Measurements from ENCODE around the gene SLC2A5.

SLC2A5 gene

DNA sequence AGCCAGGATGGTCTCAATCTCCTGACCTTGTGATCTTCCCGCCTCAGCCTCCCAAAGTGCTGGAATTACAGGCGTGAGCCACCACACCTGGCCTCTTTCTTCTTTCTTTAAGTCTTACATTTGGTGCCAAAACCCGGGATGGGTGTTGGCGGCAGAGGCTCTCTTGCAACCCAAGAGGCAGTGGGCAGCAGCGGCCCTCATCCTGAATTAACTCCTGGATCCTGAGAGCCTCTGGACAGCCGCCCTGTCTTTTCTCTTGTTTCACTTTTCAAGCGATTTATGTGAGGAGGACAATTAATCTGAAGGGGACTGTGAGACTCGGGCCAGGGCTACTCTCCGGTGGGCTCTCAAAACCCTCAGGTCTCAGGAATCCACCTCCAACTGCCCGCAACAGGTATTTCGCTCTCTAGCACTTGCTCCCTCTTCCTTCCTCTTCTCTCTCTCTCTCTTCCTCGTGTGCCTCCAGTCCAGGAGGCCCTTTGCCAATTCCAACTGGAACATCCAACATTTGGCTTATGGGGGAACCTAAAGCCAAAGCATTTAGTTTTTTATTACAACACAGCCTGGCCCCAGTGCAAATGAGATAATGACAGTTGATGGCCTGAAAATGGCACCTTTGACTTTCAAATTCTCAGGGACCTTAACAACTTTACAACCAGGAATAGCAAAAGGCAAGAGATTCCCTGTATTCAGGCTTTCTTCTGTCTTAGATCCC, 18.1 kb upstream of the SLC2A5 start:
- DNase-seq, result no peak

DNA sequence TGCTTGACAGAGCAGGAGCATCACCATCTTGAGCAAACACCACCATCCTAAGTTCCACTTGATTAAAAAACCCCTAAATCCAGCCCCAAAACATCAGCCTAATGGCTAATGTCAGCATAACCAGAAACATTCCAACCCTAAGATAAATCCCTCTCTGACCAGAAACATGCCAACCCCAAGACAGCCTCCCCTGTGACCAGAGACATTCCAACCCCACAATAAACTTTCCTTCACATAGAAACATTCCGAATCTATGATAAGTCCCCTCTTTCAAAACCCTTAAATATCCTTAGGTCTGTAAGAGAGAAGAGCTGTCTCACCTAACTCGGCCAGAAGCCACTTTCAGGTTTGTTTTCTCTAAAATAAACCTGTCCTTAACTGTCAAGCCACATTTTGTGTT, 17.4 kb upstream of the SLC2A5 start:
- DNase-seq, result no peak

DNA sequence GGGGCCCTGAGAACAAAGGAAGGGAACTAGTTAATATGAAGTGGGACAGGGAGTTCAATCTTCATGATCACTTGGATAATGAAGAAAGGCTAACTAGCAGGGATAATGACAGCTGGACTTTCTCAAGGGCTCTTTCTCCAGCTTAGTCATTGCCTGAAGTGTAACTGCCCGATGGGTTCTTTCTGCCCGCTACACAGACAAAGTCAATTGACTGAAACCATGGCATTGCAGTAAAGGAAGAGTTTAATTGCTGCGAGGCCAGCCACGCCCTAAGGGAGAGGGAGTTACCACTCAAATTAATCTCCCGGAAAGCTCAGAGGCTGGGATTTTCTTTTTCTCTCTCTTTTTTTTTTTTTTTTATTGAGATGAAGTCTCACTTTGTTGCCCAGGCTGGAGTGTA, 16.6 kb upstream of the SLC2A5 start:
- DNase-seq, result no peak

DNA sequence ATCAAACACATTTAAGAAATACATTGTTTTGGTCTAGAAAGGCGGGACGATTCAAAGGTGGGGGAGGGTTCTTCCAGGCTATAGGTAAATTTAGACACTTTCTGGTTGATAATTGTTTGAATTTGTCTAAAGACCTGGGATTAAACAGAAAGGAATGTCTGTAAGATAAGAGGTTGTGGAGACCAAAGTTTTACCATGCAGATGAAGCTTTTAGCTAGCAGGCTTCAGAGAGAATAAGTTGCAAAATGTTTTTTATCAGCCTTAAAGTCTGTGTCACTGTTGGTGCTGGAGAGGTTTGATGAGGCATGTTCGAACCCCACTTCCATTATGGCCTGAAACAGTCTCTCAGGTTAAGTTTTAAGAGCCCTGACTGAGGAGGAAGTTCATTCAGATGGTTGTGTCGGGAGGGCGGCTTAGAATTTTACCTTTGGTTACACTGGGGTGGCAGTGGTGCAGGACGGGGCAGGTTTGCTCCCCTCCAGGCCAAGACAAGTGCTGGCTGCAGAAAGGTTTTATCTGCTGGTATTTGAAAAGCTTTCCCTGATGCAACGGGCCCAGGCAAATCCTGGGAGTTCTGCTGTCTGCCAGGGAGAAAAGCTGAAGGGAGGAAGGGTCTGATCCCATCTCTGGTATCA, 16.0 kb upstream of the SLC2A5 start:
- DNase-seq, result no peak

DNA sequence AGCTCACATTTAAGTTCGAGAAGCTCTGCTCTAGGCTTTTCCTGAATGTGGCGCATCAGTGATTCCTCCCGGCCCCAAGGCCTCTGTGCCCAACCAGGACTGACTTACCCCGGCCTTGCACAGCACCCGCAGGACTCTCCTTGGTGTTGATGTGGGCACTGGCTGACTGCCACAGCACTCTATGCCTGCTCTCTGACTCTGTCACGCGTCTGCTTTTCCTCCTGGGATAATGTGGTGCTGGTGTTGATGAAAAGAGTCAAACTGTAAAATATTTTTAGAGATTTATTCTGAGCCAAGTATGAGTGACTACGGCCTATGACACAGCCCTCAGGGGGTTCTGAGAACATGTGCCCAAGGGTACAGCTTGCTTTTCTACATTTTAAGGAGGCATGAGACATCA, 15.5 kb upstream of the SLC2A5 start:
- no peak for DNase-seq

DNA sequence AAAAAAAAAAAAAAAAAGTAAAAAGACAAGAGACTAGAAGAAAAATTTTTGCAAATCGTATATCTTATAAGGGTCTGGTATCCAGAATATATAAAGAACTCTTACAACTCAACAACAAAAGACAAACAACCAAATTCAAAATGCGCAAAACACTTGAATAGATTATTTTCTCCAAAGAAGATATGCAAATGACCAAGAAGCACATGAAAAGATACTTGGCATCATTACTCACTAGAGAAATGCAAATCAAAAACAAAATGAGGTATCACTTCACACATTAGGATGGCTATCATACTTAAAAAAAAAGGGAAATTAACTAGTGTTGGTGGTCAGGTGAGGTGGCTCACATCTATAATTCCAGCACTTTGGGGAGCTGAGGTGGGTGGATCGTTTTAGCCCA, 12.0 kb upstream of the SLC2A5 start:
- no peak for DNase-seq

DNA sequence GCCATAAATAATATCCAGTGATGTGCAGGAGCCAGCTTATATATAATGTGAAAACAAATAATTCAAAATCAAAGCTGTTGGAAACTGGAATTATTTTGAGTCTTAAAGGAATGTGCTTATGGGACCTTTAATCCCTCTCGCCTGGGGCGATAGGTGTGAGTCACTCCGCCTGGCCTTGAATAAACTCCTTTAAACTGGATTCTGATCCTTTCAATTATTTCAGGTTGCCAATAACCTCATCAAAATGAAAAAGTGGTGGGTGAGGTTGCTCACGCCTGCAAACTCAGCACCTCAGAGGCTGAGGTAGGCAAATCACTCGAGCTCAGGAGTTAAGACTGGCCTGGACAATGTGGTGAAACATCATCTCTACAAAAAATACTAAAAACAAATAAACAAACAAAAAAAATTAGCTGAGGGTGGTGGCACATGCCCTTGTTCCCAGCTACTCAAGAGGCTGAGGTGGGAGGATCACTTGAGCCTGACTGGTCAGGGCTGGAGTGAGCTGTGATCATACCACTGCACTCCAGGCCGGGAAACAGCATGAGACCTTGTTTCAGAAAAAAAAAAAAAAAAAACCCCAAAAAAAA, 11.4 kb upstream of the SLC2A5 start:
- no peak for DNase-seq

DNA sequence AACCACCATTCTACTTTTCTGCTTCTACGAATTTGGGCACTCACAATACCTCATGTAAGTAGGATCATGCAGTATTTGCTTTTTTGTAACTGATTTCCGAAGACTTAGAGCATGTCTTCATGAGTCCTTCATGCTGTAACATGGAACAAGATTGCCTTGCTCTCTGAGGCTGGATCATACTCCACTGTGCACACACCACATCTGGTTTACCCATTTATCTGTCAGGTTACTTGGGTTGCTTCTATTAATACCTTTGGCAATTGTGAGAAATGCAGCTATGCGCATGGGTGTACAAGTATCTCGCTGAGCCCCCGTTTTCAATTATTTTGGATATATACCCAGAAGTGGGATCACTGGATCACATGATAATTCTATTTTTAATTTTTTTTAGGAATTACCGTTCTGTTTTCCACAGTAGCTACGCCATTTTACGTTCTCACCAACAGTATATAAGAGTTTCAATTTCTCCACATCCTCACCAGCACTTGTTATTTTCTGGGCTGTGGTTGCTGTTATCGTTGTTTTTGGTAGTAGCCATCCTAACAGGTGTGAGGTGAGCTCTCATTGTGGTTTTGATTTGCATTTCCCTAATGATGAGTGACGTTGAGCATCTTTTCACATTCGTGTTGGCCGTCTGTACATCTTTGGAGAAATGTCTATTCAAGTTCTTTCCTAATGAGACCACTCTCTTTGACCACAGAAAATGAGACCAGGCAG, 10.7 kb upstream of the SLC2A5 start:
- DNase-seq, result no peak

DNA sequence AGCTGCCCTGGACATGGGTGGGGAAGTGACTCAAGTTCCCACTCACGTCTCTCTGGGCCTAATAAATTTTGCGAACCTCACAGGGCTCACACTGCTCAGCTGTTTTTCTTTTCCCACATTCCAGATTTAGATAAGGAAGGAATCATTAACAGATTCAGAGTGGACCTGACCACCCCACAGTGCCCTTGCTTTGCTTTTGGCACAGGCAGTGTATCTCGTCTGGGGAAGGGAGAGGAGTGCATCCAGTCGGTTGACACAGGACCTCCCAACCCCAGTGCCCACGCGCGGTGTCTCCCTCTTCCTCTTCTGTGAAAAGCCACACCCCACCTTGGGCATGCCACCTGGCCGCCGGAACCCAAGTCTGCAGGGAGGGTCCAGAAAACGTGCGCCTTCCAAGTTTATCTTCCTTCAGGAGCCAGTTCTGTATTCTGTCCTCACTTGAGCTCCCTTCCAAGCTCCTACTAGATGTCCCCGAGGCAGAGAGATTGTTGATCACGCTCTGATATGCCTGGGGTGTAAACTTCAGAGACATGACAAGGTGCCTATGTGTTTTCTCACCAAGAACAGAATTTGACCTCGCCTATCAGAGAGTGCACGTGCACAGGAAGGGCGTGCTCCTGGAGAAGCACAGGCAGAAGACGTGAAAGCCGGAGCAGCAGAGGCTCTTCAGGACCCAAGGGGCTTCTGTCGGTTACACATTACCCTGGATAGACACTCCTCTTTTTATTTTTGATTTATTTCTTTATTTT, 9.5 kb upstream of the SLC2A5 start:
- DNase-seq, result peak; percentile 32

DNA sequence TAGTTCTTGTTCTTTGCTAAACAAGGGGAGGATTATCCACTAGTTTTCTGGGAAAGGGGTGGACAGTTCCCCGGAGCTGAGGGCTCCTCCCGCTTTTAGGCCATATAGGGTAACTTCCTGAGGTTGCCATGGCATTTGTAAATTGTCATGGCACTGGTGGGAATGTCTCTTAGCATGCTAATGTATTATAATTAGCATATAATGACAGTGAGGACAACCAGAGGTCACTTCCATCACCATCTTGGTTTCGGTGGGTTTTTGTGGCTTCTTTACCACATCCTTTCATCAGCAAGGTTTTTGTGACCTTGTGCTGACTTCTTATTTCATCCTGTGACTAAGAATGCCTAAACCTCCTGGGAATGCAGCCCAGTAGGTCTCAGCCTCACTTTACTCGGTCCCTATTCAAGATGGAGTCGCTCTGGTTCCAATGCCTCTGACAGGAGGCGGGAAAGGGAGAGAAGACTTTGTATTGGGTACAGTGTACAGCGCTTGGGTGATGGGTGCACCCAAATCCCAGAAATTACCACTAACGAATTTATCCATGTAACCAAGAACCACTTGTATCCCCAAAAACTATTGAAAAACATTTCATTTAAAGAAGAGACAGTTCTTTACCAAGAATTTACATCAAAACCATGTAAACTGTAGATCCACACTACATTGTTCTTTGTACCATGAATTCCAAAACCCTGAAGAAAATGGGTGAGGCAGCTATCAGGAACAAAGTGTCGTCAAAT, 8.7 kb upstream of the SLC2A5 start:
- peak; percentile 99 for DNase-seq

DNA sequence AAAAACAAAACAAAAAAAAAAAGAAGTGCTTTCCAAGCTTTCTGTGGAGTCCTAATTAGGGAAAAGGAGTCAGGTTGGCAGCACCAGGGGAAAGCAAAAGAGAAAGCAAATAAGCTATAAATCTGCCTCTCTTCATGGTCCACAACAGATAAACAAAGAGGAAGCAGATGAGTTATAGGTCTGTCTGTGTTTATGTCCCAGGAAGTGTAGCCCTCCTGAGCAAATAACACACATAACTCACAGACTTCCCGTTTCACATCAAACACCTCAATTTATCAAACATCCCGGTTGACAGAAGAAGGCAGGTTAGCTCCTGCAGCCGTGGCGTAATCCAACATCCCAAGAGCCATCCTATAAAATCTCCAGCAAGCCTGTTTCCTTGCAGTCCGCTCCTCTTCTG, 5.6 kb upstream of the SLC2A5 start:
- peak; percentile 60 for DNase-seq

DNA sequence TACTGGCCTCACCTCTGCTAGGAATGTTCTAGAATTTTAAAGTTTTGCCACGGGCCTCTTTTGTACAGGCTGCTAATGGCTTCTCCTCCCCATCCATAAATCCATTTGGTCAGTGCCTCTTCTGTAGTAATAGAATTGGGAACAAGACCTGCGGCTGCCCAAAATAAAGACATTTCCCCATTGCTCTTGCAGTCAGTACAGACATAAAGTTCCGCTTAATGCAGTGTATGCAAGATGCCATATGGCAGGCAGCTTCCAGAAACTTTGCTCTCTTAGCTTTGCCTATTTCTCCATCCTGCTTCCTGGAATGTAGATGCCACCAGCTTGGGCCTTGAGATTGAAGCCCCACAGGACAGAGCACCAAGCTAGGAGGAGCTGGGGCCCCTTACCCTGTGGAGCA, 3.7 kb upstream of the SLC2A5 start:
- DNase-seq, result peak; percentile 49

DNA sequence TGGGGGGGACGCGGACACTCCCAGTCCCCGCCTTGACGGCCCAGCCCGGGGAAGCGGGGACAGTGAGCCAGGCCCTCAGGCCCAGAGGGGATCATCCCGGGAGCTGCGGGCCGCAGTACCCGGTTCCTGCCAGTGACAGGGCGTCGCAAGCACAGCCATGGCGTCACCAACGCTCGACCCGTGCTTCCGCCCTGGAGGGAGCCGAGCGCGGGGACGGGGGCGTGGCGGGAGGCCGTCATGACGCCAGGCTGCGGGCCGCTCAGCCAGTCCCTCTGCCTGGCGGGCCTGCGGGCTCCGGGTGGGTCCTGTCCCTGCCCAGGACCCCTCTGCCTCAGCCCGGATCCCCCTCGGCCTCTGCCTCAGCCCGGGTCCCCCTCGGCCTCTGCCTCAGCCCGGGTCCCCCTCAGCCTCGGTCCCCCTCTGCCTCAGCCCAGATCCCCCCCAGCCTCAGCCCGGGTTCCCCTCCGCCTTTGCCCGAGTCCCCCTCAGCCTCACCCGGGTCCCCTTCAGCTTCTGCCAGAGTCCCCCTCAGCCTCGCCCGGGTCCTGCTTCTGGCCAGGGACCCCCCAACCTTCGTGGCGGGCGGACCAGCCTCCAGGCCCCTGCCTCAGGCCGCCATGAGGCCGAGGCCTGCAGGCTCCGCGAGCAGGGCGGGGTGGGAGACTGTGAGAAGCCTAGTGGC, 2.3 kb upstream of the SLC2A5 start:
- no peak for DNase-seq

DNA sequence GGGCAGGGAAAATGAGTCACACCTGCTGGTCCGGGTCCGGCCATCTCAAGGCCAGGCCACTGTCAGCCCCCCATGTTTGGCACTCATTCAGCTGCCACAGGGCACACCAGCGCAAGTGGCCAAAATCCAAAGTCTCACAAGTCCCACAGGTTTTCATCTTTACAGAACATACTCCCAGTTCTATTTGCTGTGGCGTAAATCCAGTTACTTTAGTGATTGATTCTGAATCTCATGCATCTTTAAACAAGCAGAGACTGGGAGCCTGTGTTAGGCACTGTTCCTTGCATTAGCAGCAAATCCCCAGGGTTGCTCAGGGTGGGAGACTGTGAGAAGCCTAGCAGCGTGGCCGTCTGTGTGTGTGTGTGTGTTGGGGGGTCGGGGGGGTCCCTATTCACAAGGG, 1.1 kb upstream of the SLC2A5 start:
- DNase-seq, result no peak

DNA sequence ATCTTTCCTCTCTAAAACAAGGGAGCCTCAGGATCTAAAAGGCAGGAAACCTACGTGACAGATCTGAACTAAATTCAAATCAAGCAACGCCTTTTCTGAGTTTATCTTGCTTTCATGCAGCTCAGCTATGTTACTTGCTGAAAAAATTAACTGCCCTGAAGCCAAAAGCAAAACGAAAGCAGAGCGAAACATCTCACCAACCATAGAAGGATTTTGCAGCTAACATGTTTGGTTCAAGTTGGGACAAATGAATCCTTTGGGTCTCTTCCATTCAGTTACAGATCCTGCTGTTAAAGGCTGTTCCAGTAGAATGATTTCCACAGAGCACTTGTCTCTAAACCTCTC, 482 bp downstream of the SLC2A5 start:
- no peak for DNase-seq

DNA sequence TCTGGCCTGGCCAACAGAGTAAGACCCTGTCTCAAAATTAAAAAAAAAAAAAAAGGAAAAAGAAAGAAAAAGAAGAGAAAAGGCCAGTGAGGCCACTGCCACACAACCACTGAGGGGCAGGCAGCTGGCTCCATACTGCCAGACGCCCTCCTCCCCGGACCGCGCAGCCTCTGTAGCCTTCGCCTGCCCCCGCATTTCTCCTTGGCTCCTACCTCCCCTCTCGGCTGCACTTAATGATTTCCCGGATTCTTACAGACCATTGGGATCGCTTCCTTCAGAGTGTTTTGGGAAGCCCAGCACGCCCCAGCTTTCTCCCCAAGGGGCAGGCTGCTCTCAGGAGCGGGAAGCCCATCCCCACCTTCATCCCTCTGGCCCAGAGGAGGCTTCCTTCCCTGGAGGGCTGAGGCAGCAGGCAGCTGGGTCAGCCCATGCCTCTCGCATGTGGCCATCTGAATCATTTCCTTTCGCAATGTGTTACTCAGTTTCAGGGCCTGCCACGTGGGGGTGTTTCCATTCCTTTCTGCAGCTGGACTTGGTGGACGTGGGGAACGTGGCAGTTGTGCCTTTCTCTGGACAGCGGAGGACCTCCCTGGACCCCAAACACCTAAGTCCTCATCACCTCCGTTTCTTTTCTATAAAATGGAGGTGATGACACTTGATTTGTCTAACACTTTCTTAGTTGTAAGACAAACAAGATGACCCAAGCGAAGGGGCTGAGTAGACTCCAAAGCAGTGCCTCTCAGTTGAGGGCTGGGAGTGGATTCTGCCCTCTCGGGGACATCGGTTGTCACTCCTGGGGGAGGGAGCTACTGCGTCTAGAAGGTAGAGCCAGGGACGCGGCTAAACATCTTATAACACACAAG, 2.3 kb downstream of the SLC2A5 start:
- peak; percentile 84 for DNase-seq

DNA sequence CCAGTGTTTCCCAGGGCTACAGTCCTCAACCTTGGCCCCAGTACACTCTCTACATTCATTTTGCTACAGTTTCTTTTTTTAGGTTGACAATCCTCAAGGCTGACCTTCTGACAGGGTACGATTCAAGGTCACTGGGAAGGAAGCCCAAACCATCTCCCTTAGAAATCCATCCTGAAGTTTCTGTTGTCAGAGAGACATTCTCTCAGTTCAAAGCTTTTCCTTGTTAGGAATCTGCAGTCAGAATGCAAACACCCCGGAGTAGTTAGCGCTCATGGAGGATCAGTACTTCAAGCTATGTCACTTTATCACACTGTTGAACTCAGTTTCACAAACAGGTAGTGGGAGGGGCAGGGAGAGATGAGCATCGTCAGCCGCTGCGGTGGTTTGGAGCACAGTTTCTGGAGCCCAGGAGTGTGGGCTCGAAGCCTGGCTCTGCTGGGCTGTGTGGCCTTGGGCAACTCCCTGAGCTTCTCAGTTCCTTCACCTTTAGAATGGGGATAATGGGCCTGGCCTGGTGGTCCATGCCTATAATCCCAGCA, 4.2 kb downstream of the SLC2A5 start:
- no peak for DNase-seq

DNA sequence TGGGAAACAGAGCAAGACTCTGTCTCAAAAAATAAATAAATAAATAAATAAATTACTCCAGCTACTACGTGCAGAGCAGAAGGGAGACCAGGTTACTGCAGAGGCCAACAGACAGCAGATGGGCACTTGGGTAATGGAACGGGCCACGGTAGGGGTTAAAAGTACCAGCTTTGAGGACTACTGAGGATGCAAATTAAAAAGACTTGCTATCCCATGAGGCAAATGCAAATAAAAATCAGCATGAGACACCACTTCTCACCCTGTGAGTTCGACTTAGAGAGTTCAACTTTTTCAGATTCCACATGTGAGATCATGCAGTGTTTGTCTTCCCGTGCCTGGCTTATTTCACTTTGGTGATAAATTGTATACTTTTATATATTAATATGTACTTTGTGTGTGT, 6.6 kb downstream of the SLC2A5 start:
- no peak for DNase-seq

DNA sequence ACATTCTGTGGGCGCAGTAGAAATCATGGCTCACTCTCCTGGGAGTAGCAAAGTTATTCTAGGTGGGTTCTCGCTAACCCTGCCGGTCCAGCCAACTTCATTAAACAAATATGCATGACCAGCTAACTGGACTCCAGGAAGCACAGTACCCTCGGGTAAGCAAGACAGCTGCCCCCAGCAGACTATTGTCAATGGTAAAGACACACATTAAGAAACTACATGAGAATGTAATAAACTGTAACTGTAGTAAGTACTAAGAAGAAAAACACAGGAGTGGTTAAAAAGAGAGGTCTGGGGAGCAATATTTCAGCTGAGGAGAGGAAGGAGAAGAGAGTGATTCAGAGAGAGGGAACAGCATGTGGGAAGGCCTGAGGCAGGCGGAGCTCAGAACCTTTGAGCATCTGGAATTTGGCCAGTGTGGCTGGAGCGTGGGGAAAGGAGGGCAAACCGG, 7.4 kb downstream of the SLC2A5 start:
- no peak for DNase-seq

DNA sequence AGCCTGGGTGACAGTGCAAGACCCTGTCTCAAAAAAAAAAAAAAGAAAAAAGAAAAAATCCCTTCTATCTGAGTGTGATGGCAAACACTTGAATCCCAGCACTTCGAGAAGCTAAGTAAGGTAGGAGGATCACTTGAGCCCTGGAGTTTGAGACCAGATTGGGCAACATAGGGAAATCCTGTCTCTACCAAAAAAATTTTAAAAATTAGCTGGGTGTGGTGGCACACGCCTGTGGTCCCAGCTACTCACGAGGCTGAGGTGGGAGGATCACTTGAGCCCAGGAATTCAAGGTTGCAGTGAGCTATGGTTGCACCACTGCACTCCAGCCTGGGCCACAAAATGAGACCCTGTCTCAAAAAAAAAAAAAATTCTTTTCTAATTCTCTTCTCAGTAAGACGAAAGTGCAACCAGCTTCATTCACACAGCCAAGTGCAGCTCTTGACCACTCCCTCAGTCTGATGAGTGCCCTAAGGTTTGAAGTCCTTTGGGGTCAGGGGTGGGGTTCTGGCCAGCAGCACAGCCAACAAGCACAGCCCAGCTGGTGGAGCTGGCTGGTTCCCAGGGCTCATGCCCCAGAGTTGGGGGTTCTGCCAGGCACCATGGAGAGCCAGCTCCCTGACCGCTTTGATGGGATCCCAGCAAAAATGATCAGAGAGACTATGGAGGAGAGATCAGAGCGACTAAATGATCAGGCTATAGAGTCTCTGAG, 8.0 kb downstream of the SLC2A5 start:
- DNase-seq, result no peak

All from MV-4-11 (cell line).